Activated T-cell treated with anti-CD3 and anti-CD28 coated beads for 24 hours (primary cell): ENCODE results near the gene IGF2BP2.
A peak's percentile ranks its signal among the peaks of the same experiment; 100 is the strongest.
"Not testable (repeated sequence)": the region's sequence is repeated elsewhere in the genome, so short reads cannot be mapped to it uniquely, and the experiment has no call there.

ENCODE experiments used
- DNase-seq: peaks from one replicate; pipeline ENCODE4 v3.0.0-alpha.2; 2020; ENCODE audit warnings: low read depth

IGF2BP2 gene

GRCh38 chr3:185797993-185798830 is 26.6 kb downstream of the IGF2BP2 start:
- DNase-seq, result no peak

- DNase-seq, result no peak
Observed at GRCh38 chr3:185797108-185797881, 27.5 kb downstream of the IGF2BP2 start.

- DNase-seq, result no peak
Observed at GRCh38 chr3:185796431-185797107, 28.3 kb downstream of the IGF2BP2 start.

- no peak for DNase-seq
Observed at GRCh38 chr3:185793381-185793780, 31.5 kb downstream of the IGF2BP2 start.

GRCh38 chr3:185792955-185793354 is 31.9 kb downstream of the IGF2BP2 start:
- no peak for DNase-seq

- no peak for DNase-seq
Observed at GRCh38 chr3:185789891-185790830, 34.7 kb downstream of the IGF2BP2 start.

- DNase-seq, result no peak
Observed at GRCh38 chr3:185789134-185789533, 35.7 kb downstream of the IGF2BP2 start.

GRCh38 chr3:185788292-185788691 is 36.5 kb downstream of the IGF2BP2 start:
- no peak for DNase-seq

GRCh38 chr3:185786956-185787877 is 37.6 kb downstream of the IGF2BP2 start:
- no peak for DNase-seq

GRCh38 chr3:185786258-185786657 is 38.6 kb downstream of the IGF2BP2 start:
- DNase-seq, result not testable (repeated sequence)

GRCh38 chr3:185784317-185784716 is 40.5 kb downstream of the IGF2BP2 start:
- DNase-seq, result no peak

- no peak for DNase-seq
Observed at GRCh38 chr3:185781759-185782158, 43.1 kb downstream of the IGF2BP2 start.

- no peak for DNase-seq
Observed at GRCh38 chr3:185779461-185779860, 45.4 kb downstream of the IGF2BP2 start.

- no peak for DNase-seq
Observed at GRCh38 chr3:185778821-185779220, 46.0 kb downstream of the IGF2BP2 start.

- no peak for DNase-seq
Observed at GRCh38 chr3:185778094-185778493, 46.7 kb downstream of the IGF2BP2 start.

- DNase-seq, result no peak
Observed at GRCh38 chr3:185770109-185770508, 54.7 kb downstream of the IGF2BP2 start.

- peak; percentile 33 for DNase-seq
Observed at GRCh38 chr3:185768578-185768982, 56.3 kb downstream of the IGF2BP2 start.

GRCh38 chr3:185767002-185767688 is 57.7 kb downstream of the IGF2BP2 start:
- no peak for DNase-seq

- DNase-seq, result no peak
Observed at GRCh38 chr3:185766329-185767001, 58.4 kb downstream of the IGF2BP2 start.
